Memory B cell (primary cell): Measurements from ENCODE around the gene CHSY3.

Source experiments
- ATAC-seq: fragments of 150-1000 bp; cut with Tn5 transposase; 2 replicates; pipeline ENCODE4 v1.10.0; 2021; ENCODE audit warnings: low read depth, mild to moderate bottlenecking, moderate library complexity
- DNase-seq, 2 donors: peaks; one replicate each; pipeline ENCODE4 v3.0.0; 2022; ENCODE audit warnings: low spot score in 2 of 2
- H3K27ac Mint-ChIP-seq: one replicate; pipeline ENCODE4 v1.8.0; 2022; ENCODE audit warnings: mild to moderate bottlenecking, moderate library complexity, mixed read lengths
- H3K27me3 Mint-ChIP-seq: one replicate; pipeline ENCODE4 v1.8.0; 2022; ENCODE audit warnings: mixed read lengths
- H3K36me3 Mint-ChIP-seq: one replicate; pipeline ENCODE4 v1.8.0; 2022; ENCODE audit warnings: mild to moderate bottlenecking, mixed read lengths
- H3K4me1 Mint-ChIP-seq: one replicate; pipeline ENCODE4 v1.8.0; 2022; ENCODE audit warnings: mixed read lengths
- H3K4me3 Mint-ChIP-seq: one replicate; pipeline ENCODE4 v1.8.0; 2022; ENCODE audit warnings: mild to moderate bottlenecking, moderate library complexity, mixed read lengths
- H3K9me3 Mint-ChIP-seq: one replicate; pipeline ENCODE4 v1.8.0; 2022; ENCODE audit warnings: mixed read lengths

CHSY3 gene

GRCh38 chr5:129904102-129904666 is at the start of gene CHSY3:
CHSY3 (plus strand) TSS chr5:129904465.
- peak; percentile 24 for ATAC-seq
- no peak within 1 kb of the TSS for H3K27ac Mint-ChIP-seq
- peak within 1 kb of the TSS; percentile 83 for H3K4me3 Mint-ChIP-seq
- peaks cover 2% of the 10 kb centered on the region for H3K36me3 Mint-ChIP-seq
- no peak for DNase-seq
- H3K9me3 Mint-ChIP-seq: no peaks in the 10 kb centered on the region
- peaks cover 21% of the 10 kb centered on the region for H3K27me3 Mint-ChIP-seq
- peaks cover 13% of the 10 kb centered on the region for H3K4me1 Mint-ChIP-seq

GRCh38 chr5:129856325-129856724 is 47.9 kb upstream of the CHSY3 start:
- ATAC-seq (no peak), DNase-seq (no peak)
- no peak overlapping the region for H3K27ac Mint-ChIP-seq
- H3K4me3 Mint-ChIP-seq: no peak overlapping the region
- no peaks in the 10 kb centered on the region for H3K4me1 Mint-ChIP-seq
- no peaks in the 10 kb centered on the region for H3K9me3 Mint-ChIP-seq
- no peaks in the 10 kb centered on the region for H3K36me3 Mint-ChIP-seq
- H3K27me3 Mint-ChIP-seq: peaks cover 3% of the 10 kb centered on the region

GRCh38 chr5:129857116-129857515 is 47.1 kb upstream of the CHSY3 start:
- H3K36me3 Mint-ChIP-seq: no peaks in the 10 kb centered on the region
- H3K4me1 Mint-ChIP-seq: no peaks in the 10 kb centered on the region
- H3K9me3 Mint-ChIP-seq: no peaks in the 10 kb centered on the region
- no peak overlapping the region for H3K4me3 Mint-ChIP-seq
- no peak for DNase-seq
- no peak for ATAC-seq
- no peak overlapping the region for H3K27ac Mint-ChIP-seq
- H3K27me3 Mint-ChIP-seq: peaks cover 3% of the 10 kb centered on the region

GRCh38 chr5:129858131-129858675 is 46.1 kb upstream of the CHSY3 start:
- Mint-ChIP-seq H3K27ac (no peak overlapping the region), H3K4me3 (no peak overlapping the region), H3K9me3 (no peaks in the 10 kb centered on the region), H3K36me3 (no peaks in the 10 kb centered on the region), H3K27me3 (peaks cover 3% of the 10 kb centered on the region), H3K4me1 (no peaks in the 10 kb centered on the region)
- no peak for ATAC-seq
- no peak for DNase-seq

- Mint-ChIP-seq H3K27me3 (no peaks in the 10 kb centered on the region), H3K4me3 (no peak overlapping the region), H3K27ac (no peak overlapping the region), H3K4me1 (no peaks in the 10 kb centered on the region), H3K36me3 (no peaks in the 10 kb centered on the region), H3K9me3 (no peaks in the 10 kb centered on the region)
- ATAC-seq (no peak), DNase-seq (no peak)
These were observed 19.9 kb upstream of the CHSY3 start for GRCh38 chr5:129884322-129884721.

- H3K27me3 Mint-ChIP-seq: peaks cover 9% of the 10 kb centered on the region
- H3K27ac Mint-ChIP-seq: no peak overlapping the region
- no peak for DNase-seq
- H3K9me3 Mint-ChIP-seq: no peaks in the 10 kb centered on the region
- peaks cover 2% of the 10 kb centered on the region for H3K36me3 Mint-ChIP-seq
- peaks cover 4% of the 10 kb centered on the region for H3K4me1 Mint-ChIP-seq
- ATAC-seq: no peak
- H3K4me3 Mint-ChIP-seq: no peak overlapping the region
These were observed 4.8 kb upstream of the CHSY3 start for GRCh38 chr5:129899454-129899853.

- no peak overlapping the region for H3K4me3 Mint-ChIP-seq
- H3K9me3 Mint-ChIP-seq: no peaks in the 10 kb centered on the region
These were observed 1.4 kb upstream of the CHSY3 start for GRCh38 chr5:129902816-129903215.

GRCh38 chr5:129903466-129904101 is 681 bp upstream of the CHSY3 start:
- DNase-seq: no peak
- H3K27me3 Mint-ChIP-seq: peaks cover 21% of the 10 kb centered on the region
- H3K36me3 Mint-ChIP-seq: peaks cover 2% of the 10 kb centered on the region
- ATAC-seq: no peak
- no peak overlapping the region for H3K27ac Mint-ChIP-seq
- H3K9me3 Mint-ChIP-seq: no peaks in the 10 kb centered on the region
- H3K4me3 Mint-ChIP-seq: peak overlapping the region; percentile 83
- peaks cover 13% of the 10 kb centered on the region for H3K4me1 Mint-ChIP-seq

More at GRCh38 chr5:129902816-129903215, 1.4 kb upstream of the CHSY3 start:
- Mint-ChIP-seq H3K27ac (no peak overlapping the region), H3K27me3 (peaks cover 19% of the 10 kb centered on the region), H3K4me1 (peaks cover 13% of the 10 kb centered on the region), H3K36me3 (peaks cover 2% of the 10 kb centered on the region)
- ATAC-seq (no peak), DNase-seq (no peak)

GRCh38 chr5:129904667-129905472 is 605 bp downstream of the CHSY3 start:
- no peak overlapping the region for H3K4me3 Mint-ChIP-seq
- peaks cover 21% of the 10 kb centered on the region for H3K27me3 Mint-ChIP-seq
- H3K4me1 Mint-ChIP-seq: peaks cover 13% of the 10 kb centered on the region
- ATAC-seq (peak; percentile 12), DNase-seq (no peak)
- peaks cover 2% of the 10 kb centered on the region for H3K36me3 Mint-ChIP-seq
- no peak overlapping the region for H3K27ac Mint-ChIP-seq
- no peaks in the 10 kb centered on the region for H3K9me3 Mint-ChIP-seq

- H3K4me1 Mint-ChIP-seq: peaks cover 13% of the 10 kb centered on the region
- peaks cover 21% of the 10 kb centered on the region for H3K27me3 Mint-ChIP-seq
- ATAC-seq: no peak
- peak overlapping the region; percentile 79 for H3K4me3 Mint-ChIP-seq
- H3K36me3 Mint-ChIP-seq: peaks cover 2% of the 10 kb centered on the region
- no peak overlapping the region for H3K27ac Mint-ChIP-seq
- no peak for DNase-seq
- H3K9me3 Mint-ChIP-seq: no peaks in the 10 kb centered on the region
These were observed 1.4 kb downstream of the CHSY3 start for GRCh38 chr5:129905473-129906176.

GRCh38 chr5:129906177-129906887 is 2.1 kb downstream of the CHSY3 start:
- Mint-ChIP-seq H3K27me3 (peaks cover 19% of the 10 kb centered on the region), H3K27ac (no peak overlapping the region), H3K36me3 (peaks cover 2% of the 10 kb centered on the region), H3K4me1 (peaks cover 13% of the 10 kb centered on the region), H3K9me3 (no peaks in the 10 kb centered on the region), H3K4me3 (peak overlapping the region; percentile 79)
- ATAC-seq (no peak), DNase-seq (no peak)

- Mint-ChIP-seq H3K27me3 (peaks cover 12% of the 10 kb centered on the region), H3K27ac (no peak overlapping the region), H3K9me3 (no peaks in the 10 kb centered on the region), H3K4me3 (no peak overlapping the region), H3K4me1 (peaks cover 9% of the 10 kb centered on the region), H3K36me3 (no peaks in the 10 kb centered on the region)
- ATAC-seq (no peak), DNase-seq (no peak)
These were observed 5.0 kb downstream of the CHSY3 start for GRCh38 chr5:129909225-129909624.

GRCh38 chr5:129912601-129913255 is 8.5 kb downstream of the CHSY3 start:
- no peak for ATAC-seq
- H3K9me3 Mint-ChIP-seq: no peaks in the 10 kb centered on the region
- DNase-seq: no peak
- H3K4me3 Mint-ChIP-seq: no peak overlapping the region
- H3K4me1 Mint-ChIP-seq: no peaks in the 10 kb centered on the region
- H3K36me3 Mint-ChIP-seq: no peaks in the 10 kb centered on the region
- no peak overlapping the region for H3K27ac Mint-ChIP-seq
- peaks cover 5% of the 10 kb centered on the region for H3K27me3 Mint-ChIP-seq
